Activated CD4-positive, alpha-beta memory T cell treated with anti-CD3 and anti-CD28 coated beads for 36 hours (primary cell): ENCODE results near the gene EDEM1. TPM values are rescaled to one million over a fixed set of nuclear protein-coding genes. Genes with fewer than 3 reads are reported as not detected.

Experiments used
- CTCF ChIA-PET: fragments of 350-600 bp; sonication (Branson Sonifier 250); formaldehyde crosslinking; loops from one replicate; lab custom pipeline; 2021; ENCODE audit warnings: antibody characterized with exemption, inconsistent platforms; lab: Charles Lee
- POLR2A ChIA-PET: fragments of 350-600 bp; sonication (Branson Sonifier 250); formaldehyde crosslinking; loops from one replicate; lab custom pipeline; 2021; ENCODE audit warnings: antibody characterized with exemption; lab: Charles Lee
- DNase-seq: peaks from one replicate; pipeline ENCODE4 v3.0.0-alpha.2; 2020
- H3K27ac Mint-ChIP-seq: one replicate; pipeline ENCODE4 v1.8.0; 2021; ENCODE audit warnings: mixed read lengths
- H3K27me3 Mint-ChIP-seq: one replicate; pipeline ENCODE4 v1.8.0; 2021; ENCODE audit warnings: mixed read lengths
- H3K36me3 Mint-ChIP-seq: one replicate; pipeline ENCODE4 v1.8.0; 2021; ENCODE audit warnings: mixed read lengths
- H3K4me1 Mint-ChIP-seq: one replicate; pipeline ENCODE4 v1.8.0; 2021; ENCODE audit warnings: low read depth, mixed read lengths
- H3K4me3 Mint-ChIP-seq: one replicate; pipeline ENCODE4 v1.8.0; 2021; ENCODE audit warnings: mild to moderate bottlenecking, mixed read lengths
- H3K9me3 Mint-ChIP-seq: one replicate; pipeline ENCODE4 v1.8.0; 2021; ENCODE audit warnings: mixed read lengths
- intact Hi-C: fragments of 100-400 bp; cut with micrococcal nuclease; formaldehyde crosslinking; loops from one replicate; pipeline ENCODE4 v1.15.1; 2023
- microRNA-seq: library from miRNA; unstranded; fragments of <30 nt; microRNA quantifications from one replicate; pipeline ENCODE4 v1.2.0, GENCODE V29; 2022; ENCODE audit warnings: borderline number of aligned reads, borderline microRNAs expressed, borderline replicate concordance
- total RNA-seq, 2 experiments: library from RNA; stranded (reverse); gene quantifications; one replicate each; pipeline ENCODE4 v1.2.3, GENCODE V29; 2021

EDEM1 gene
- total RNA-seq, 2 experiments from 2014 or later: 192 to 203 TPM

- intact Hi-C loops: no loop called here
- Mint-ChIP-seq H3K4me1 (peaks cover 7% of the 10 kb centered on the region), H3K36me3 (no peaks in the 10 kb centered on the region), H3K4me3 (no peak overlapping the region), H3K27me3 (no peaks in the 10 kb centered on the region), H3K27ac (no peak overlapping the region), H3K9me3 (no peaks in the 10 kb centered on the region)
- DNase-seq: no peak
- POLR2A ChIA-PET: no interaction called here
- CTCF ChIA-PET: no interaction called here
These were observed 75.0 kb downstream of the EDEM1 start for GRCh38 chr3:5262507-5262906.

- no peak for DNase-seq
- Mint-ChIP-seq H3K27ac (no peak overlapping the region), H3K4me3 (no peak overlapping the region), H3K36me3 (no peaks in the 10 kb centered on the region), H3K9me3 (no peaks in the 10 kb centered on the region), H3K4me1 (peaks cover 7% of the 10 kb centered on the region), H3K27me3 (no peaks in the 10 kb centered on the region)
- intact Hi-C loops: no loop called here
- POLR2A ChIA-PET: no interaction called here
- CTCF ChIA-PET: no interaction called here
These were observed 76.6 kb downstream of the EDEM1 start for GRCh38 chr3:5264093-5264600.

DNA sequence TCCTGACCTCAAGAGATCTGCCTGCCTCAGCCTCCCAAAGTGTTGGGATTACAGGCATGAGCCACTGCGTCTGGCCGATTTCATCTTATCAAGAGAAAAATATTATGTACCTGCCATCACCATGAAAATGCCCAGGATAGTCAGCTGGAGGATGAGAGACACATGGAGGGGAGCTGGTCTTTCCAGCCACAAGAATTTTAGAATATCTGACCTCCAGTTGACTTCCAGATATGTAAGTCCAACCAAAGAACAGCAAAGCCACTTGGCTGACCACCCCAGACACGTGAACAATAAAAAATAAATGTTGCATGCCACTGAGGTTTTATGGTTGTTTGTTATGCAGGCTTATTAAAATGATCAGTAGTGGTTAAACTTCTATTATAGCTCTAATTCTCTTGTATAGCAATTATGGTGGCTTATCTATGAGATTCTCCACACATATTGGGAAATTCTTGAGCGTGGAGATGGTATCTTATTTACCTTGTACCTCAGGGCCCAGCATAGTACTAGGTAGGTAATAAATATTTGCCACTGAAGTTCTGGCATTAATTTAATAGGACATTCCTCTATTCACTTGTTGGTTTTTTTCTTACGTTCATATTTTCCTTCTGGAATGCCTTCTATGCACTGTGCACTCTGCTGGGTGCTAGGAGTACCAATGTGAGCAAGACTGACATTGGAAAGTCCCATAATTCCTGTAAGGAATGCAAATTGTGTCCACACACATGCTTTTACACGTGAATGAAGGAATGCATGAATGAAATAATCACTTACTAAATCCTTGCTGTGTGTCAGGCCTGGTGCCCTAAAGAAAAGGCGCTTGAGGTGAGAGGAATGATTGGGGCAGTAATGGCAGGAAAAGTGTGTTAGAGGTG lies 77.6 kb downstream of the EDEM1 start:
- CTCF ChIA-PET: no interaction called here
- no peak for DNase-seq
- H3K4me3 Mint-ChIP-seq: no peak overlapping the region
- intact Hi-C loops: no loop called here
- POLR2A ChIA-PET: no interaction called here
- H3K27ac Mint-ChIP-seq: no peak overlapping the region
- peaks cover 7% of the 10 kb centered on the region for H3K4me1 Mint-ChIP-seq
- H3K27me3 Mint-ChIP-seq: no peaks in the 10 kb centered on the region
- no peaks in the 10 kb centered on the region for H3K9me3 Mint-ChIP-seq
- no peaks in the 10 kb centered on the region for H3K36me3 Mint-ChIP-seq

DNA sequence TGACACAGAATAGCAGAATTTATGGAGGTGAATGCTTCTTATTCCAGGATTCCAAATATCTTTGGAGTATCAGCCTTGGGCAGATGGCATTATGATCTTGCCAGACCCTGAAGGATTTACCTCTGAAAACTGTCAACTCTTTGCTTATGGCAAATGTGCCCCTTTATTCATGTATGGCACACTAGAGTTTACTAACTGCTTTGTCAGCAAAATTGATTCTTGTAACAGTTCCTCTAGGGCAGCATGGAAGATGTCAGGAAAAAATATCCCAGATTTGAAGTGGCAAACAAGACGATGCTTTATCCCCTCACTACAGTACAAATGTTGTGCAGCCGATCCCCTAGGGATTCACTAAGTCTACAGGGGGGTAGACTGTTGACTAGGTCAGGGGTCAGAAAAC lies 79.7 kb downstream of the EDEM1 start:
- ChIA-PET POLR2A (no interaction called here), CTCF (no interaction called here)
- no peaks in the 10 kb centered on the region for H3K27me3 Mint-ChIP-seq
- H3K4me1 Mint-ChIP-seq: no peaks in the 10 kb centered on the region
- no peaks in the 10 kb centered on the region for H3K36me3 Mint-ChIP-seq
- intact Hi-C loops: no loop called here
- no peak overlapping the region for H3K27ac Mint-ChIP-seq
- H3K4me3 Mint-ChIP-seq: no peak overlapping the region
- DNase-seq: no peak
- no peaks in the 10 kb centered on the region for H3K9me3 Mint-ChIP-seq

DNA sequence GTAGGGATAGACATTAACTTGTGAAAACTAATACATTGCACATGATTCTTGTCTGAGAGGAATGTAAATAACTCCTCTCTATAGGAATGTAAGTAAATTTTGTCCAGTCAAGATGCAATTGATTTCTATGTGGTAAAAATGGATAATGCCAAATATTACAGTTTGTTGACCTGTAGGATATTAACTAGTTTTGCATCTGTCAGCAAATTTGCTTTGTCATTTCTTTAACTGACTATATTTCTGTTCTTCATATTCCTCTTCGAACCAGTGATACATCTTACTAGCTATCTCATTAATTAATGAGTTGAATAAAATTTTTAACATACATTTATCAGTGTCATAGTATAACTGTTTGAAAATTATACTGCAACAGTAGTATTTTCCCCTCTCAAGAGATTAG lies 80.4 kb downstream of the EDEM1 start:
- no peaks in the 10 kb centered on the region for H3K4me1 Mint-ChIP-seq
- no peak overlapping the region for H3K27ac Mint-ChIP-seq
- CTCF ChIA-PET: no interaction called here
- H3K27me3 Mint-ChIP-seq: no peaks in the 10 kb centered on the region
- DNase-seq: no peak
- no peak overlapping the region for H3K4me3 Mint-ChIP-seq
- intact Hi-C loops: no loop called here
- H3K36me3 Mint-ChIP-seq: no peaks in the 10 kb centered on the region
- POLR2A ChIA-PET: no interaction called here
- H3K9me3 Mint-ChIP-seq: no peaks in the 10 kb centered on the region

Small RNA genes lying within 50 kb of the gene (microRNA-seq; reads per million reads assigned to microRNA genes)
- gene MIR4790: not detected

Other genes starting within 250 kb of the EDEM1 start
- 100 to 1,000 TPM; 188 to 195 TPM for gene BHLHE40, start 208.3 kb upstream of the EDEM1 start, total RNA-seq
- gene ARL8B, start 65.4 kb upstream of the EDEM1 start, total RNA-seq: 10 to 100 TPM; 55.4 to 58.5 TPM